ENCODE measurements around the gene DNAJB6.

DNA sequence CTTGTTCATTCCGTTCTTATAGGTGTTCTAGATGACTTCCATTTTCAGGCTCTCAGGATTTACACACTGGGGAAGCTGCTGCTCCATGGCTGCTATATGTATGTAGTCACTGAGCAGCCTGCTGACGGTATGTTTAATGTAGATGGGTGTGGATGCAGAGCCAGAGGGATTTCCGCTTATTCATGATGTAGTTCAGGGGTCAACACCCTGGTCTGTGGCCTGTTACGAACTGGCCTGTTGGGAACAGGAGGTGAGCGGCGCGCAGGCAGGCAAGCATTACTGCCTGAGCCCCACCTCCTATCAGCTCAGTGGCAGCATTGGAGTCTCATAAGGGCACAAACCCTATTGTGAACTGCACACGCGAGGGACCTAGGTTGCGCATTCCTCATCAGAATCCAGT is 33.9 kb downstream of the DNAJB6 start:
- TF ChIP-seq, protein P1, sequence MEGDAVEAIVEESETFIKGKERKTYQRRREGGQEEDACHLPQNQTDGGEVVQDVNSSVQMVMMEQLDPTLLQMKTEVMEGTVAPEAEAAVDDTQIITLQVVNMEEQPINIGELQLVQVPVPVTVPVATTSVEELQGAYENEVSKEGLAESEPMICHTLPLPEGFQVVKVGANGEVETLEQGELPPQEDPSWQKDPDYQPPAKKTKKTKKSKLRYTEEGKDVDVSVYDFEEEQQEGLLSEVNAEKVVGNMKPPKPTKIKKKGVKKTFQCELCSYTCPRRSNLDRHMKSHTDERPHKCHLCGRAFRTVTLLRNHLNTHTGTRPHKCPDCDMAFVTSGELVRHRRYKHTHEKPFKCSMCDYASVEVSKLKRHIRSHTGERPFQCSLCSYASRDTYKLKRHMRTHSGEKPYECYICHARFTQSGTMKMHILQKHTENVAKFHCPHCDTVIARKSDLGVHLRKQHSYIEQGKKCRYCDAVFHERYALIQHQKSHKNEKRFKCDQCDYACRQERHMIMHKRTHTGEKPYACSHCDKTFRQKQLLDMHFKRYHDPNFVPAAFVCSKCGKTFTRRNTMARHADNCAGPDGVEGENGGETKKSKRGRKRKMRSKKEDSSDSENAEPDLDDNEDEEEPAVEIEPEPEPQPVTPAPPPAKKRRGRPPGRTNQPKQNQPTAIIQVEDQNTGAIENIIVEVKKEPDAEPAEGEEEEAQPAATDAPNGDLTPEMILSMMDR (IDR thresholded peaks at IDR 0.05), result no peak
- TF ChIP-seq POLR2A (IDR thresholded peaks at IDR 0.05) (no peak), POLR2AphosphoS5 (IDR thresholded peaks at IDR 0.05; ENCODE audit: insufficient read depth in 1 of 2, low read depth in 1 of 2) (no peak)

Data from vagina (tissue), 2 donors.